Panc1 (cell line): ENCODE results near the gene KRT35. TPM values are rescaled to one million over a fixed set of nuclear protein-coding genes. Genes with fewer than 3 reads are reported as not detected.

Source experiments
- ATAC-seq: fragments of 200-7000 bp; cut with Tn5 transposase; 2 replicates; pipeline ENCODE4 v1.9.1; 2020; ENCODE audit warnings: mild to moderate bottlenecking, moderate library complexity
- BruUV-seq: library from RNA; stranded (reverse); fragments of 400-500 nt; replicated peaks from 2 replicates; lab custom pipeline; 2021; lab: Mats Ljungman, UMichigan
- CTCF ChIA-PET: fragments of 300-600 bp; sonication (Branson Sonifier 250); formaldehyde crosslinking; loops from one replicate; lab custom pipeline; 2022; ENCODE audit warnings: antibody characterized with exemption; lab: Charles Lee
- POLR2A ChIA-PET: fragments of 300-600 bp; sonication (Branson Sonifier 250); formaldehyde crosslinking; loops from one replicate; lab custom pipeline; 2022; ENCODE audit warnings: antibody characterized with exemption; lab: Charles Lee
- DNase-seq: peaks from one replicate; pipeline ENCODE4 v3.0.0-alpha.2; 2010; ENCODE audit warnings: low read depth, low spot score
- H3K27ac ChIP-seq: 2 replicates; pipeline ENCODE4 v1.5.1; 2011; ENCODE audit warnings: mild to moderate bottlenecking, low read length, inconsistent platforms
- H3K27me3 ChIP-seq: fragments of 200-500 bp; sonication (Bioruptor generic); 2 replicates; pipeline ENCODE4 v1.6.0; 2014; ENCODE audit warnings: low read length, inconsistent platforms; ENCODE audit not compliant: control insufficient read depth, insufficient read depth
- H3K36me3 ChIP-seq: fragments of 200-500 bp; sonication (Bioruptor generic); 2 replicates; pipeline ENCODE4 v1.5.1; 2014; ENCODE audit warnings: inconsistent platforms, mild to moderate bottlenecking, low read length, moderate library complexity; ENCODE audit not compliant: control insufficient read depth, insufficient read depth
- H3K4me1 ChIP-seq: 2 replicates; pipeline ENCODE4 v1.5.1; 2011; ENCODE audit warnings: inconsistent platforms, mild to moderate bottlenecking, low read length, moderate library complexity; ENCODE audit not compliant: control insufficient read depth, insufficient read depth
- H3K4me3 ChIP-seq, 2 experiments: 2 replicates each; pipeline ENCODE4 v1.5.1; 2011 to 2012; ENCODE audit warnings: low read depth in 2 of 2, low read length in 2 of 2, mild to moderate bottlenecking in 2 of 2, inconsistent platforms in 1 of 2, moderate library complexity in 1 of 2
- H3K9me3 ChIP-seq: fragments of 200-500 bp; sonication (Bioruptor generic); 2 replicates; pipeline ENCODE4 v1.5.1; 2014; ENCODE audit warnings: low read depth, mild to moderate bottlenecking, inconsistent platforms, low read length, moderate library complexity; ENCODE audit not compliant: control insufficient read depth, insufficient read depth
- CTCF ChIP-seq: fragments of 450-650 bp; IDR thresholded peaks from 2 replicates; pipeline ENCODE4 v1.5.1; 2017; ENCODE audit warnings: mild to moderate bottlenecking
- POLR2AphosphoS5 ChIP-seq: IDR thresholded peaks from 2 replicates; pipeline ENCODE4 v1.6.1; 2012; ENCODE audit warnings: mild to moderate bottlenecking, low read depth, low read length, moderate library complexity
- SIN3A ChIP-seq: IDR thresholded peaks from 2 replicates; pipeline ENCODE4 v1.6.1; 2012; ENCODE audit warnings: low read depth, mild to moderate bottlenecking, low read length, moderate library complexity, borderline replicate concordance; ENCODE audit not compliant: insufficient read depth
- TCF7L2 ChIP-seq: IDR thresholded peaks from 2 replicates; pipeline ENCODE4 v1.6.1; 2011; ENCODE audit warnings: mild to moderate bottlenecking, low read depth, low read length, inconsistent platforms
- in situ Hi-C: cut with HindIII; loops from 2 replicates; pipeline ENCODE4 v1.10.0; 2016; ENCODE audit warnings: low sequenced_read_pairs, low pct_unique_long_range_greater_than_20kb
- intact Hi-C: fragments of 100-400 bp; cut with micrococcal nuclease; formaldehyde crosslinking; loops from one replicate; pipeline ENCODE4 v1.10.0; 2022; ENCODE audit not compliant: unreplicated experiment
- total RNA-seq: library from RNA; stranded (reverse); gene quantifications from one replicate; pipeline ENCODE4 v1.2.1, GENCODE V29; 2021; ENCODE audit not compliant: unreplicated experiment
- TF ChIP-seq, protein P1 (sequence below), 2 experiments: IDR thresholded peaks; 2 replicates each; pipeline ENCODE4 v1.6.1; 2011 to 2012; ENCODE audit warnings: low read depth in 2 of 2, control low read depth in 1 of 2, low read length in 1 of 2, mild to moderate bottlenecking in 1 of 2, moderate library complexity in 1 of 2; ENCODE audit not compliant: insufficient read depth in 1 of 2

Gene KRT35
- total RNA-seq, 1 experiment from 2014 or later = not detected

GRCh38 chr17:41448506-41448905 lies 32.4 kb downstream of the KRT35 start:
- H3K9me3 ChIP-seq = peaks cover 5% of the 10 kb centered on the region; the same call in 1 of the 2 replicates
- TF ChIP-seq, protein P1, sequence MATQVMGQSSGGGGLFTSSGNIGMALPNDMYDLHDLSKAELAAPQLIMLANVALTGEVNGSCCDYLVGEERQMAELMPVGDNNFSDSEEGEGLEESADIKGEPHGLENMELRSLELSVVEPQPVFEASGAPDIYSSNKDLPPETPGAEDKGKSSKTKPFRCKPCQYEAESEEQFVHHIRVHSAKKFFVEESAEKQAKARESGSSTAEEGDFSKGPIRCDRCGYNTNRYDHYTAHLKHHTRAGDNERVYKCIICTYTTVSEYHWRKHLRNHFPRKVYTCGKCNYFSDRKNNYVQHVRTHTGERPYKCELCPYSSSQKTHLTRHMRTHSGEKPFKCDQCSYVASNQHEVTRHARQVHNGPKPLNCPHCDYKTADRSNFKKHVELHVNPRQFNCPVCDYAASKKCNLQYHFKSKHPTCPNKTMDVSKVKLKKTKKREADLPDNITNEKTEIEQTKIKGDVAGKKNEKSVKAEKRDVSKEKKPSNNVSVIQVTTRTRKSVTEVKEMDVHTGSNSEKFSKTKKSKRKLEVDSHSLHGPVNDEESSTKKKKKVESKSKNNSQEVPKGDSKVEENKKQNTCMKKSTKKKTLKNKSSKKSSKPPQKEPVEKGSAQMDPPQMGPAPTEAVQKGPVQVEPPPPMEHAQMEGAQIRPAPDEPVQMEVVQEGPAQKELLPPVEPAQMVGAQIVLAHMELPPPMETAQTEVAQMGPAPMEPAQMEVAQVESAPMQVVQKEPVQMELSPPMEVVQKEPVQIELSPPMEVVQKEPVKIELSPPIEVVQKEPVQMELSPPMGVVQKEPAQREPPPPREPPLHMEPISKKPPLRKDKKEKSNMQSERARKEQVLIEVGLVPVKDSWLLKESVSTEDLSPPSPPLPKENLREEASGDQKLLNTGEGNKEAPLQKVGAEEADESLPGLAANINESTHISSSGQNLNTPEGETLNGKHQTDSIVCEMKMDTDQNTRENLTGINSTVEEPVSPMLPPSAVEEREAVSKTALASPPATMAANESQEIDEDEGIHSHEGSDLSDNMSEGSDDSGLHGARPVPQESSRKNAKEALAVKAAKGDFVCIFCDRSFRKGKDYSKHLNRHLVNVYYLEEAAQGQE (IDR thresholded peaks at IDR 0.05; ENCODE audit: insufficient read depth in 1 of 2, low read depth in 2 of 2, low read length in 1 of 2) = no peak
- TF ChIP-seq POLR2AphosphoS5 (no peak), SIN3A (no peak), TCF7L2 (no peak), CTCF (no peak)
- ATAC-seq (no peak), DNase-seq (no peak)
- H3K4me1 ChIP-seq = no peaks in the 10 kb centered on the region
- no peaks in the 10 kb centered on the region for H3K27me3 ChIP-seq
- BruUV-seq = no TSS peak
- H3K36me3 ChIP-seq = no peaks in the 10 kb centered on the region
- ChIA-PET CTCF (no interaction called here), POLR2A (no interaction called here)
- in situ Hi-C loops (no loop called here), intact Hi-C loops (loop anchor here (10.0 kb wide), 1 partner anchor 64 kb away; the partner anchor contains the start of gene KRT34)
- H3K4me3 ChIP-seq = no peak overlapping the region
- no peak overlapping the region for H3K27ac ChIP-seq

DNA sequence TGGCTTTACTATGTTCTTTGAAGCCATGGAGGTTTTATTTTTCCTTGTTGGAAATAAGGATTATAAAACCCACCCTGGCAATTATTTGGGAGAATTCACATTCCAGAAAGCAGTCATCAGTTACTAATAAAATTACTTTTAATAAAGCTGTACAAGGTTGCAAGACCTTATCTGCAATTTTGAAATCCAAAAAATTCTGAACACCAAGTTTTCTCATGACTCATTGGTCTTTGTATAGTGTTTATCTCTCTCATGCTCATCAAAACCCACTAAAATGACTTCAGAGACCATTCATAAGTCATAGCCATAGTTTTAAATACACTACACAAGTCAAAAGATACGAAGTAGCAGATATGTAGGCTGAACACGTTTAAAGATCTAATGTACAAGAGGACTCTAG lies 34.1 kb downstream of the KRT35 start:
- in situ Hi-C loops (no loop called here), intact Hi-C loops (loop anchor here (10.0 kb wide), 1 partner anchor 62 kb away; the partner anchor contains the start of gene KRT34)
- ChIA-PET CTCF (no interaction called here), POLR2A (interaction anchor here (0.6 kb wide), 2 partner anchors 26 to 1483 kb away, joined by 3 to 11 read pairs; no protein-coding TSS in a partner anchor)
- DNase-seq = no peak
- ATAC-seq = no peak
- no peaks in the 10 kb centered on the region for H3K36me3 ChIP-seq
- H3K27me3 ChIP-seq = no peaks in the 10 kb centered on the region
- H3K9me3 ChIP-seq = peaks cover 5% of the 10 kb centered on the region; the same call in 1 of the 2 replicates
- H3K27ac ChIP-seq = no peak overlapping the region
- no TSS peak for BruUV-seq
- H3K4me1 ChIP-seq = no peaks in the 10 kb centered on the region
- H3K4me3 ChIP-seq = no peak overlapping the region
- no peak for TF ChIP-seq CTCF
- no peak for TF ChIP-seq SIN3A
